ENCODE measurements around the gene PRKCD. TPM values are rescaled to one million over a fixed set of nuclear protein-coding genes. Genes with fewer than 3 reads are reported as not detected.
A peak's percentile ranks its signal among the peaks of the same experiment; 100 is the strongest.

Gene PRKCD
- total RNA-seq, 1 experiment from 2014 or later: 25.2 TPM

GRCh38 chr3:53229171-53229570 is 68.2 kb downstream of the PRKCD start:
- Mint-ChIP-seq H3K4me1 (ENCODE audit: low read depth, unreplicated experiment) (peaks cover 8% of the 10 kb centered on the region), H3K9me3 (ENCODE audit: low read depth, unreplicated experiment) (no peaks in the 10 kb centered on the region), H3K4me3 (ENCODE audit: low read depth, unreplicated experiment) (no peak overlapping the region), H3K27ac (ENCODE audit: unreplicated experiment) (no peak overlapping the region), H3K36me3 (ENCODE audit: insufficient read depth, unreplicated experiment) (peaks cover 77% of the 10 kb centered on the region), H3K27me3 (ENCODE audit: unreplicated experiment) (no peaks in the 10 kb centered on the region)
- DNase-seq: no peak
- CTCF ChIA-PET: no interaction called here
- TF ChIP-seq CTCF (IDR thresholded peaks at IDR 0.05; ENCODE audit: unreplicated experiment): no peak
- no TSS peak for BruUV-seq (replicated peaks)
- intact Hi-C loops (cut with micrococcal nuclease; ENCODE audit: unreplicated experiment): no loop called here

GRCh38 chr3:53229606-53230005 is 68.6 kb downstream of the PRKCD start:
- Mint-ChIP-seq H3K4me1 (ENCODE audit: low read depth, unreplicated experiment) (peaks cover 8% of the 10 kb centered on the region), H3K9me3 (ENCODE audit: low read depth, unreplicated experiment) (no peaks in the 10 kb centered on the region), H3K27me3 (ENCODE audit: unreplicated experiment) (no peaks in the 10 kb centered on the region), H3K27ac (ENCODE audit: unreplicated experiment) (no peak overlapping the region), H3K4me3 (ENCODE audit: low read depth, unreplicated experiment) (no peak overlapping the region), H3K36me3 (ENCODE audit: insufficient read depth, unreplicated experiment) (peaks cover 77% of the 10 kb centered on the region)
- CTCF ChIA-PET: no interaction called here
- DNase-seq: no peak
- intact Hi-C loops (cut with micrococcal nuclease; ENCODE audit: unreplicated experiment): no loop called here
- TF ChIP-seq CTCF (IDR thresholded peaks at IDR 0.05; ENCODE audit: unreplicated experiment): no peak
- BruUV-seq (replicated peaks): no TSS peak

GRCh38 chr3:53230041-53230621 is 69.1 kb downstream of the PRKCD start:
- peaks cover 12% of the 10 kb centered on the region for H3K4me1 Mint-ChIP-seq (ENCODE audit: low read depth, unreplicated experiment)
- BruUV-seq (replicated peaks): no TSS peak
- peak; percentile 13 for TF ChIP-seq CTCF (IDR thresholded peaks at IDR 0.05; ENCODE audit: unreplicated experiment)
- CTCF ChIA-PET: no interaction called here
- no peak for DNase-seq
- no peaks in the 10 kb centered on the region for H3K9me3 Mint-ChIP-seq (ENCODE audit: low read depth, unreplicated experiment)
- H3K27ac Mint-ChIP-seq (ENCODE audit: unreplicated experiment): no peak overlapping the region
- intact Hi-C loops (cut with micrococcal nuclease; ENCODE audit: unreplicated experiment): no loop called here
- H3K4me3 Mint-ChIP-seq (ENCODE audit: low read depth, unreplicated experiment): no peak overlapping the region
- H3K27me3 Mint-ChIP-seq (ENCODE audit: unreplicated experiment): no peaks in the 10 kb centered on the region
- H3K36me3 Mint-ChIP-seq (ENCODE audit: insufficient read depth, unreplicated experiment): peaks cover 78% of the 10 kb centered on the region

- no peak overlapping the region for H3K27ac Mint-ChIP-seq (ENCODE audit: unreplicated experiment)
- BruUV-seq (replicated peaks): no TSS peak
- peaks cover 18% of the 10 kb centered on the region for H3K4me1 Mint-ChIP-seq (ENCODE audit: low read depth, unreplicated experiment)
- H3K9me3 Mint-ChIP-seq (ENCODE audit: low read depth, unreplicated experiment): no peaks in the 10 kb centered on the region
- CTCF ChIA-PET: no interaction called here
- intact Hi-C loops (cut with micrococcal nuclease; ENCODE audit: unreplicated experiment): no loop called here
- no peak overlapping the region for H3K4me3 Mint-ChIP-seq (ENCODE audit: low read depth, unreplicated experiment)
- no peaks in the 10 kb centered on the region for H3K27me3 Mint-ChIP-seq (ENCODE audit: unreplicated experiment)
- TF ChIP-seq CTCF (IDR thresholded peaks at IDR 0.05; ENCODE audit: unreplicated experiment): no peak
- DNase-seq: no peak
- H3K36me3 Mint-ChIP-seq (ENCODE audit: insufficient read depth, unreplicated experiment): peaks cover 76% of the 10 kb centered on the region
Observed at GRCh38 chr3:53230789-53231188, 69.8 kb downstream of the PRKCD start.
